ENCODE data around the gene OR56B1. TPM values are rescaled to one million over a fixed set of nuclear protein-coding genes. Genes with fewer than 3 reads are reported as not detected.

The OR56B1 gene, protein sequence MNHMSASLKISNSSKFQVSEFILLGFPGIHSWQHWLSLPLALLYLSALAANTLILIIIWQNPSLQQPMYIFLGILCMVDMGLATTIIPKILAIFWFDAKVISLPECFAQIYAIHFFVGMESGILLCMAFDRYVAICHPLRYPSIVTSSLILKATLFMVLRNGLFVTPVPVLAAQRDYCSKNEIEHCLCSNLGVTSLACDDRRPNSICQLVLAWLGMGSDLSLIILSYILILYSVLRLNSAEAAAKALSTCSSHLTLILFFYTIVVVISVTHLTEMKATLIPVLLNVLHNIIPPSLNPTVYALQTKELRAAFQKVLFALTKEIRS
- total RNA-seq (not detected), polyA plus RNA-seq (not detected)
- long read RNA-seq, donor 1, result 0 reads
- long read RNA-seq, donor 2, result 0 reads

DNA sequence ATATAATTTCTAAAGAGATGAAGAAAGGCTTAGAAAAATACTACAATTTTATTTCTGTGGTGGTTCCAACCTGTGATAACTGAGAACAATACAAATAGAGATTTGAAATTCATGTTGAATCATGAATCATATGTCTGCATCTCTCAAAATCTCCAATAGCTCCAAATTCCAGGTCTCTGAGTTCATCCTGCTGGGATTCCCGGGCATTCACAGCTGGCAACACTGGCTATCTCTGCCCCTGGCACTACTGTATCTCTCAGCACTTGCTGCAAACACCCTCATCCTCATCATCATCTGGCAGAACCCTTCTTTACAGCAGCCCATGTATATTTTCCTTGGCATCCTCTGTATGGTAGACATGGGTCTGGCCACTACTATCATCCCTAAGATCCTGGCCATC is at the start of gene OR56B1:
OR56B1 (plus strand) TSS at position 53 of the 400 bp plus-strand sequence; CDS start at position 122, 69 bp downstream.
- no peaks in the 10 kb centered on the region for H3K9me3 ChIP-seq
- DNase-seq (no peak), ATAC-seq (no peak)
- no peaks in the 10 kb centered on the region for H3K4me1 ChIP-seq
- no peaks in the 10 kb centered on the region for H3K36me3 ChIP-seq (ENCODE audit: insufficient read depth in 1 of 2, low read depth in 1 of 2)
- intact Hi-C loops (cut with DNase I), result no loop called here
- H3K27me3 ChIP-seq (ENCODE audit: insufficient read depth in 3 of 3, low read length in 2 of 3), result no peaks in the 10 kb centered on the region
- H3K4me3 ChIP-seq, result no peak within 1 kb of the TSS
- TF ChIP-seq, protein P1, sequence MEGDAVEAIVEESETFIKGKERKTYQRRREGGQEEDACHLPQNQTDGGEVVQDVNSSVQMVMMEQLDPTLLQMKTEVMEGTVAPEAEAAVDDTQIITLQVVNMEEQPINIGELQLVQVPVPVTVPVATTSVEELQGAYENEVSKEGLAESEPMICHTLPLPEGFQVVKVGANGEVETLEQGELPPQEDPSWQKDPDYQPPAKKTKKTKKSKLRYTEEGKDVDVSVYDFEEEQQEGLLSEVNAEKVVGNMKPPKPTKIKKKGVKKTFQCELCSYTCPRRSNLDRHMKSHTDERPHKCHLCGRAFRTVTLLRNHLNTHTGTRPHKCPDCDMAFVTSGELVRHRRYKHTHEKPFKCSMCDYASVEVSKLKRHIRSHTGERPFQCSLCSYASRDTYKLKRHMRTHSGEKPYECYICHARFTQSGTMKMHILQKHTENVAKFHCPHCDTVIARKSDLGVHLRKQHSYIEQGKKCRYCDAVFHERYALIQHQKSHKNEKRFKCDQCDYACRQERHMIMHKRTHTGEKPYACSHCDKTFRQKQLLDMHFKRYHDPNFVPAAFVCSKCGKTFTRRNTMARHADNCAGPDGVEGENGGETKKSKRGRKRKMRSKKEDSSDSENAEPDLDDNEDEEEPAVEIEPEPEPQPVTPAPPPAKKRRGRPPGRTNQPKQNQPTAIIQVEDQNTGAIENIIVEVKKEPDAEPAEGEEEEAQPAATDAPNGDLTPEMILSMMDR (IDR thresholded peaks at IDR 0.05), result no peak
- WGBS, 3 donors, result 26 to 41% (median 31%) methylated on average over 1 of the region's 1 CpG
- no peak within 1 kb of the TSS for H3K27ac ChIP-seq

DNA sequence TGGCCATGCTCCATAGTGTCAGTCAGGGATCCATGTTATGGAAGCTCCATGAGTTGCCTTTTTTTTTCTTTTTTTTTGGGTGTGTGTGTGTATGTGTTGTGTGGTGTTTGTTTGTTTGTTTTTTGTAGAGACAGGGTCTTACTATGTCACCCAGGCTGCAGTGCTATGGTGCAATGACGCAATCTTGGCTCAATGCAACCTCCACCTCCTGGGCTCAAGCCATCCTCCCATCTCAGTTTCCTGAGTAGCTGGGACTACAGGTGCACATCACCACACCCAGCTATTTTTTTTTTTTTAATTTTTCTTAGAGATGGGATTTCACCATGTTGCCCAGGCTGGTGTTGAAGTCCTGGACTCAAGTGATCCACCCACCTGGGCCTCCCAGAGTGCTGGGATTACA is 47.8 kb upstream of the OR56B1 start:
- ATAC-seq, result no peak
- no peak overlapping the region for H3K27ac ChIP-seq
- no peaks in the 10 kb centered on the region for H3K27me3 ChIP-seq (ENCODE audit: insufficient read depth in 3 of 3, low read length in 2 of 3)
- no peaks in the 10 kb centered on the region for H3K36me3 ChIP-seq (ENCODE audit: insufficient read depth in 1 of 2, low read depth in 1 of 2)
- H3K4me1 ChIP-seq, result no peaks in the 10 kb centered on the region
- TF ChIP-seq, protein P1 (IDR thresholded peaks at IDR 0.05), result no peak
- H3K9me3 ChIP-seq, result no peaks in the 10 kb centered on the region
- WGBS, 3 donors, result 92 to 100% (median 100%) methylated on average over 1 of the region's 1 CpG
- H3K4me3 ChIP-seq, result no peak overlapping the region
- intact Hi-C loops (cut with DNase I), result no loop called here
- no peak for DNase-seq

DNA sequence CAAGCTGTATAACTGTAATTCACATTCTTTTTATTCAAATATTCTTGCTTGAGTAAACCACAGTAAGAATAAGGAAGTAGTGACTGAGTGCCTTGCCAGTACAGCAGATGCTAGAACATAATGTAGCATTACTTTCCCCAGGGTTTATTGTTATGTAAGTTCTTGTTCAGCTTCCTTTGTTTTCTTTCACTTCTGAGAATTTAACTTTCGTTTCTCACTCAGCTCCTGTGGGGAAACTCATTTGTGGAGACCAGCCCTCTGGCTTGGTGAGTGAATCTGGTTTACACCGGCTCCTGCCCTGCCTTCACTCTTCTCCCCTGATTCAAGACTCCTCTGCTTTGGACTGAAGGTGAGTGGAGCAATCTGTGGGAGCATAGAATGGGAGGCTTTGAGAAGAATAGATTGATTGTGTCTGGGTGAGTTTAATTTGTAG is 46.7 kb upstream of the OR56B1 start, which contains the start of gene TRIM22:
TRIM22 (plus strand) TSS at position 240 of the 433 bp plus-strand sequence. CDS start 6,443 bp downstream, outside the sequence.
- peak within 1 kb of the TSS; percentile 62 for H3K4me3 ChIP-seq
- intact Hi-C loops (cut with DNase I), result no loop called here
- no peaks in the 10 kb centered on the region for H3K9me3 ChIP-seq
- TF ChIP-seq, protein P1 (IDR thresholded peaks at IDR 0.05), result no peak
- H3K36me3 ChIP-seq (ENCODE audit: insufficient read depth in 1 of 2, low read depth in 1 of 2), result no peaks in the 10 kb centered on the region
- ATAC-seq, result peak; percentile 24 to 58 (median 46)
- no peaks in the 10 kb centered on the region for H3K27me3 ChIP-seq (ENCODE audit: insufficient read depth in 3 of 3, low read length in 2 of 3)
- no peak for DNase-seq
- H3K27ac ChIP-seq, result peak within 1 kb of the TSS; percentile 68
- 5 to 12% (median 11%) methylated on average over 2 of the region's 2 CpGs for WGBS, 3 donors
- no peaks in the 10 kb centered on the region for H3K4me1 ChIP-seq

DNA sequence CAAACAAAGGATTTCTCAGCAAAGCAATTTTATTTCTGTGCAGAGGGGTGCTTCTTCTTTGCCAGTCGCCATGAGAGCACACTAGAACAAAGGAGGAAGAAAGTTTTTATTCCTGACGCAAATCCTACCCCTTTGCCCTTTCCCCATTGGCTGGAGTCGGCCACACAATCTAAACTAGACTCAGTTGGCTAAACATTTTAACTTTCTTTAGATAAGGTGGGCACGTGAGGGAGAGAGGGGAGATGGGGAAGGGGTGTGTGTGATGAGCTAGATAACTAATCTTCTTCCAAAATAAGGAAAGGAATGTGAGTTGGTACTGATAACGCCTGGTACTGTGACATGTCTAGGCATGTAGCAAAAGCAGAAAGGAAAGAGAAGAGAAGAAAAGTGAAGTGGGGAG is 46.0 kb upstream of the OR56B1 start:
- ATAC-seq, result no peak
- intact Hi-C loops (cut with DNase I), result loop anchor here in 1 of 2 donors (5.0 kb wide), 1 partner anchor 63 kb away; the partner anchor contains the start of gene TRIM34
- no peaks in the 10 kb centered on the region for H3K4me1 ChIP-seq
- no peaks in the 10 kb centered on the region for H3K27me3 ChIP-seq (ENCODE audit: insufficient read depth in 3 of 3, low read length in 2 of 3)
- no peak for DNase-seq
- H3K27ac ChIP-seq, result peak overlapping the region; percentile 68
- peak overlapping the region; percentile 62 for H3K4me3 ChIP-seq
- WGBS, 3 donors, result 10 to 24% (median 12%) methylated on average over 5 of the region's 5 CpGs
- H3K9me3 ChIP-seq, result no peaks in the 10 kb centered on the region
- TF ChIP-seq, protein P1 (IDR thresholded peaks at IDR 0.05), result no peak
- no peaks in the 10 kb centered on the region for H3K36me3 ChIP-seq (ENCODE audit: insufficient read depth in 1 of 2, low read depth in 1 of 2)

Measured in psoas muscle (tissue), 8 donors.